ENCODE measurements around the gene PRDM16.

Gene PRDM16

DNA sequence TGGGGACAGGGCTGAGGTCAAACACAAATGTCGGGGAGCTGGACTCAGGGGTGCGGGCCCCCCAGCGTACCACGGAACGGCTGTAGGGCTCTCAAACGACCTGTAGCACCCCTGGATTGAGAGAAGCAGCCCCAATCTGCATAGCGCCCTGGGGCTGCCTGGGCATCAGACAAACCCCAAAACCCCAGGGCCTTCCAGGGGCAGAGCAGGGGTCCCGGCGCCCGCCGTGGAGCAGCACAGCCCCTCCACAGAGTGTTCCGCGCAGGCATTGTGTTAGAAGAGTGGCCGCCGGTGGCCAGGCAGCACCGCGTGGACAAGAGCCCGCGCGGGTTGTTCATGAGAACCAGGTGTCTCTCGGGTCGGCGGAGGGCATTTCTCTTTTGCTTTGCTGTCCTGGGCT, 321.3 kb downstream of the PRDM16 start:
- DNase-seq, result no peak

GRCh38 chr1:3391711-3392110, 322.7 kb downstream of the PRDM16 start:
- DNase-seq, result no peak

- no peak for DNase-seq
Observed at GRCh38 chr1:3393024-3393986, 324.3 kb downstream of the PRDM16 start.

- DNase-seq, result no peak
Observed at GRCh38 chr1:3393987-3394920, 325.3 kb downstream of the PRDM16 start.

DNA sequence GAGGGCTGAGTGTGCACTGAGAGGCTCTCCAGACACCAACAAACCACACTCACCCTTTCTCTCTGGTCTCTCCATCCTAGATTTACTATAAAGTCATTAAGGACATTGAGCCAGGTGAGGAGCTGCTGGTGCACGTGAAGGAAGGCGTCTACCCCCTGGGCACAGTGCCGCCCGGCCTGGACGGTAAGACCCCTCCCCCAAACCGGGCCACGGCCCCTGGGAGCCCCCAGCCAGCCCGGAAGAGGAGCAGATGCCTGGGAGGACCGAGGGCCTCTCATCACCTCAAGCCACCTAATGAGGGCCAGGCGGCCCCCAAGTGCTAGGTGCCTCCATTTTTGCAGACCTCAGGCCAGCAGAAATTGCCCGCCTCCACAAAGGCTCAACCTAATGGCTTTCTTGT, 327.4 kb downstream of the PRDM16 start:
- DNase-seq, result no peak

- DNase-seq, result no peak
Observed at GRCh38 chr1:3397311-3397710, 328.3 kb downstream of the PRDM16 start.

- no peak for DNase-seq
Observed at GRCh38 chr1:3398396-3399140, 329.6 kb downstream of the PRDM16 start.

- no peak for DNase-seq
Observed at GRCh38 chr1:3399732-3400131, 330.7 kb downstream of the PRDM16 start.

GRCh38 chr1:3401585-3402257, 332.7 kb downstream of the PRDM16 start:
- no peak for DNase-seq

DNA sequence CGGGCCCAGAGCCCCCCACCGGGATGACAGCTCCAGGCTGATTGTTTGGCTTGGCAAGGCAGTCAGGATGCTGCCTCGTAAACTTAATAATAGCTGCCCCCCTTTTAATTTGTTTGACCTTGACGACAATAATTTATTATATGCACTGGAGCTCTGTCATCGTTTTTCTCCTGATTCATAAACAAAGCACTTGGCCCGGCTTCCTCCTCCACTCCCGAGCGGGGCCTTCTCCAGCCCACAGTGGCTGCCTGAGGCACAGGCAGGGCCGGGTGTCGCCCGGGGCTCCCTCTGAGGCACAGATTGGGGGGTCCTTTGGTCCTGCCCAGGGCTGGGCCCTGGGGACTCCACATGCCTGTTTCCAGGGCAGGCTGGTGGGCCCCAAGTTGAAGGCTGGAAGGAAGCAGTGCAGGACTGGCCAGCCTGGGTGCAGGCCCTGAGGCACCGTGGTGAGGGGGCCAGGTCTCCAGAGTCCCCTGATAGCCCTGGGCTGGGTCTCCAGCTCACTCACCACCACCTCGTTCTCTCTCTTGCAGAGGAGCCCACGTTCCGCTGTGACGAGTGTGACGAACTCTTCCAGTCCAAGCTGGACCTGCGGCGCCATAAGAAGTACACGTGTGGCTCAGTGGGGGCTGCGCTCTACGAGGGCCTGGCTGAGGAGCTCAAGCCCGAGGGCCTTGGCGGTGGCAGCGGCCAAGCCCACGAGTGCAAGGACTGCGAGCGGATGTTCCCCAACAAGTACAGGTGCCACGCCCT, 333.4 kb downstream of the PRDM16 start:
- no peak for DNase-seq

GRCh38 chr1:3403011-3403345, 334.0 kb downstream of the PRDM16 start:
- no peak for DNase-seq

DNA sequence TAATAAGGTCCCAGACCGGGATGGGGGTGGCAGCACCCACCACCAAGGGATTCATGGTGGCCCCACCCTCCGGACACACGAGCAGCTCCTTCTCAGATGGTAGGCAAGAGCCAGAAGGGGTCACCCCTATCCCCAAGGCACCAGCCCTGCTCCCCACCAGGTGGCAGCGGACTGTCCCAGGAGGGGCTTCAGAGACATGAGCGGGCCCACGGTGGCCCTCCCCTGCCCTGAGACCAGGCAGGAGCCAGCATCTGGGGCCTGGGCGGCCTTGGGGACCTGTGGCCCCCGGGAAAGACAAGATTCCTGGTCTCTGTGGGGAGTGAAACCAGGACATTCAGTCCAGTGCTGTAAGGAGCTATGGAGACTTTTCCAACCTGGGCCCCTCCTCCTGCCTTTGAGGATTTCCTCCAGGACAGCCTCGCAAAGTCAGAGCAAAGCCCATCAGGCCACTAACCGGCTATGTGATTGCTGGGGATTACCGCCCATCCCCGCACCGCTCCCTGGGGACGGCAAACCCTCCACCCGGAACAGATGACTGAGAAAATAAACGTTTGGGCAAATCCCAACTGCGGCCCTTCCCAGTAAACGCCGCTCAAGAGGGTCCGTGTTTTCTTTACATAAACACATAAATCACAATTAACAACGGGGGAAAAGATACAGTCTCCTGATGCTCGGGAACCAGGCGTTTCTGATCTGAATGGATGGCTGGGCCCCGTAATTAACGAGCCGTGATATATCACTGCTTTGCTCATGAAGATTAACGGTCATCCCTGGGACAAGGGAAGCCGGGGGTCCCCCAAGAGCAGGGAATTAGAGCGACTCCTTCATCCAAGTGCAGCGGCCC, 334.6 kb downstream of the PRDM16 start:
- no peak for DNase-seq

- DNase-seq, result no peak
Observed at GRCh38 chr1:3404301-3404700, 335.3 kb downstream of the PRDM16 start.

- DNase-seq, result no peak
Observed at GRCh38 chr1:3404801-3405200, 335.8 kb downstream of the PRDM16 start.

GRCh38 chr1:3405491-3405890, 336.5 kb downstream of the PRDM16 start:
- DNase-seq, result no peak

DNA sequence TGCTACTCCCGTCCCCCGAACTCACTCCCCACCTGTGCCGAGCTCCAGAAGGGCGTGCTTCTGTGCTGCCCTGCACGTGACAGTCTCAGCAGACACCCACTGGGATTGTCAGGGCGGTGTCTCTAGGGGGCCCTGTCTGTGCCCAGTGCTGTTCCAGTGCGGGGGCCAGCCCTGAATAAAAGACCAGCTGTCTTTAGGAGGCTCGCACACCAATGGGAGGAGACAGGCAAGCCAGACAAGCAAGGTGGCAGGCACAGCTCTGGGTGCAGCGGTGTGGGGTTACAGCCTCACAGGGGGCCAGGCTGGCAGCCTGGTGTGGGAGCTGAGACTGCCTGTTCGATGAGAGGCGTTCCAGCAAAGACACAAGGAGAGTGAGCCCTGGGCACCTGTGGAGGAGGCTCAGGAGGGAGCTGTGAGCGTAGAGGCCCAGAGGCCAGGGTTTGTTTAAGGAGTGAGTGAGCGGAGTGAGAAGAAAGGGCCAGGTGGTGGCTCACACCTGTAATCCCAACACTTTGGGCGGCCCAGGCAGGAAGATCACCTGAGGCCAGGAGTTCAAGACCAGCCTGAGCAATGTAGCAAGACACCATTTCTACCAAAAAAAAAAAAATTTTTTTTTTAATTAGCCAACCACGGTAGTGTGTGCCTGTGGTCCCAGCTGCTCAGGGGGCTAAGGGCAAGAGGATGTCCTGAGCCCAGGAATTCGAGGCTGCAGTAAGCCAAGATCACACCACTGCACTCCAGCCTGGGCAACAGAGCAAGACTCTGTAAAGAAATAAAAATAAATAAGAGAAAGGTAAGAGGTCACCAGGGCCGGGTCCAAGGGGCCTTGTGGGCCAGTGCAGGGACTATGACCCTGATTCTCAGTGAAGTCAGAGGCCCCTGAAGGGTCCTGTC, 337.2 kb downstream of the PRDM16 start:
- DNase-seq, result no peak

DNA sequence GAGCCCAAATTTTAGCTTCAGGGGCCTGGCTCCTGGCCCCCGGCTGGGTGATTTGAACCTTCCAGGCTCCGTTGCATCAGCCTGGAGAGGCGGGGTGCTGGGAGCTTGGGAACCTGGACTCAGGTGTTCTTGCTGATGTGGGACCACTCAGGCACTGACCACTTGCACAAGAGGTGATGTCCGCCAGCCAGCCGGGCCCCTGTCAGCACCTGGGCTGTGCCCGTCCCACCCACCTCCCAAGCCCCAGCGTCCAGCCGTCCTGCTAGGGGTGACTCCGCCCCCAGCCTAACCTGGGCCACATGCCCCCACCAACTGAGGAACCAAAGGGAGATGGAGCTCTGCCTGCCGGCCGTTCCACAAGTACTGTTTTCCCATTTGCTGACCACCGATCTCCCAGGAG, 338.0 kb downstream of the PRDM16 start:
- DNase-seq, result no peak

DNA sequence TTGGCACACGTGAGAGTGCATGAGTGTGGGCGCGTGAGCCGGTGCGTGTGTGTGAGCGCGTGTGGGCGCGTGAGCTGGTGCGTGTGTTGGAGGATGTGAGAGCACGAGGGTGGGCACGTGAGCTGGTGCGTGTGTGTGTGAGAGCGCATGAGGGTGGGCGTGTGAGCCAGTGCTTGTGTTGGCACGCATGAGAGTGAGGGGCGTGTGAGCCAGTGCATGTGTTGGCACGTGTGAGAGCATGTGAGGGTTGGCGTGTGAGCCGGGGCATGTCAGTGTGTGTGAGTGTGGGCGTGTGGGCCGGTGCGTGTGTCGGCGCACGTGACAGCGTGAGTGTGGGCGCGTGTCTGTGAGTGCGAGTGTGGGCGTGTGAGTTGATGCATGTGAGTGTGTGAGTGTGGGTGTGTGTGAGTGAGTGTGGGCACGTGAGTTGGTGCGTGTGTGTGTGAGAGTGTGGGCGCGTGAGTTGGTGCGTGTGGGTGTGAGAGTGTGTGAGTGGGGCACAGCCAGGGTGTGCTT, 339.8 kb downstream of the PRDM16 start:
- no peak for DNase-seq

- DNase-seq, result no peak
Observed at GRCh38 chr1:3409366-3410141, 340.6 kb downstream of the PRDM16 start.
